A549 (cell line): ENCODE results near the gene NOSIP. TPM values are rescaled to one million over a fixed set of nuclear protein-coding genes. Genes with fewer than 3 reads are reported as not detected.

Experiments
- ATAC-seq, 2 experiments: fragments of 200-7000 bp in 1 of 2; fragments of >200 bp in 1 of 2; cut with Nextera tagmentation in 1 of 2; cut with Tn5 transposase in 1 of 2; 3 replicates each; pipeline versions ENCODE4 v1.8.0 to v1.9.1; 2018 to 2020; ENCODE audit warnings: mild to moderate bottlenecking in 1 of 2, moderate library complexity in 1 of 2
- CTCF ChIA-PET: fragments of 300-600 bp; sonication (Branson Sonifier 250); formaldehyde crosslinking; extraction: SDS; loops from one replicate; lab custom pipeline; 2021; ENCODE audit warnings: antibody characterized with exemption, inconsistent platforms; lab: Yijun Ruan, JAX
- POLR2A ChIA-PET: fragments of 350-600 bp; formaldehyde crosslinking; extraction: SDS; loops from one replicate; lab custom pipeline; 2021; ENCODE audit warnings: antibody characterized with exemption, inconsistent platforms; lab: Yijun Ruan, JAX
- DNase-seq, 2 experiments: peaks; one replicate each; pipeline versions ENCODE4 v3.0.0 to v3.0.0-alpha.2; 2011 to 2016; ENCODE audit warnings: low read depth in 1 of 2, low spot score in 1 of 2
- FAIRE-seq: peaks from 2 replicates; lab custom pipeline; 2011; peaks lifted over from hg19 to GRCh38; lab: Jason Lieb, UNC
- H3K27ac ChIP-seq, 2 experiments: fragments of >200 bp; sonication (Bioruptor Twin); formaldehyde crosslinking; 3 replicates each; pipeline ENCODE4 v1.5.1; 2016 to 2017
- H3K4me1 ChIP-seq: fragments of >200 bp; sonication (Bioruptor Twin); formaldehyde crosslinking; 3 replicates; pipeline ENCODE4 v1.6.1; 2016
- H3K4me2 ChIP-seq: fragments of >200 bp; sonication (Bioruptor Twin); formaldehyde crosslinking; 3 replicates; pipeline ENCODE4 v1.6.1; 2016
- H3K4me3 ChIP-seq: fragments of >200 bp; sonication (Bioruptor Twin); formaldehyde crosslinking; 3 replicates; pipeline ENCODE4 v1.5.1; 2016
- H3K9me3 ChIP-seq: fragments of >200 bp; sonication (Bioruptor Twin); formaldehyde crosslinking; 3 replicates; pipeline ENCODE4 v1.6.1; 2016
- ATOH8 ChIP-seq: fragments of 250-450 bp; sonication (Bioruptor Pico); IDR thresholded peaks from 2 replicates; pipeline ENCODE4 v1.5.0; 2020; ENCODE audit warnings: low read depth, mild to moderate bottlenecking, moderate library complexity
- BCL3 ChIP-seq: fragments of >200 bp; sonication (Bioruptor Twin); formaldehyde crosslinking; IDR thresholded peaks from 3 replicates; pipeline ENCODE4 v1.6.1; 2016
- BHLHE40 ChIP-seq: IDR thresholded peaks from 2 replicates; pipeline ENCODE4 v1.6.1; 2012; ENCODE audit warnings: low read depth, low read length, inconsistent platforms
- CBX2 ChIP-seq: fragments of 200-600 bp; sonication (generic); IDR thresholded peaks from 2 replicates; pipeline ENCODE4 v1.6.1; 2016; ENCODE audit warnings: low read depth, mild to moderate bottlenecking, borderline replicate concordance
- CBX8 ChIP-seq: fragments of 200-600 bp; sonication (generic); IDR thresholded peaks from 2 replicates; pipeline ENCODE4 v1.6.1; 2016
- CHD4 ChIP-seq: fragments of 200-600 bp; sonication (generic); IDR thresholded peaks from 2 replicates; pipeline ENCODE4 v1.6.1; 2016; ENCODE audit warnings: antibody characterized with exemption, mild to moderate bottlenecking, borderline replicate concordance
- E2F6 ChIP-seq: IDR thresholded peaks from 2 replicates; pipeline ENCODE4 v1.6.1; 2012; ENCODE audit warnings: low read depth, borderline replicate concordance
- EHMT2 ChIP-seq: fragments of 200-600 bp; sonication (generic); IDR thresholded peaks from 2 replicates; pipeline ENCODE4 v1.6.1; 2016; ENCODE audit warnings: antibody characterized with exemption, low read depth, mild to moderate bottlenecking, moderate library complexity
- EP300 ChIP-seq, 2 experiments: fragments of >200 bp; sonication (Bioruptor Twin); formaldehyde crosslinking; IDR thresholded peaks; 2 replicates in 1 of 2; 3 replicates in 1 of 2; pipeline ENCODE4 v1.6.1; 2016 to 2017
- ESRRA ChIP-seq: fragments of 150-350 bp; IDR thresholded peaks from 2 replicates; pipeline ENCODE4 v1.6.1; 2014; ENCODE audit warnings: mild to moderate bottlenecking, low read length, borderline replicate concordance
- FOSB ChIP-seq: fragments of 250-450 bp; sonication (Bioruptor Pico); IDR thresholded peaks from 2 replicates; pipeline ENCODE4 v1.5.0; 2020; ENCODE audit warnings: mild to moderate bottlenecking, moderate library complexity
- FOXS1 ChIP-seq: fragments of 250-450 bp; sonication (Bioruptor Pico); IDR thresholded peaks from 2 replicates; pipeline ENCODE4 v1.5.0; 2020; ENCODE audit warnings: mild to moderate bottlenecking, moderate library complexity
- HDAC2 ChIP-seq: fragments of 200-600 bp; sonication (generic); IDR thresholded peaks from 2 replicates; pipeline ENCODE4 v1.6.1; 2016
- HES2 ChIP-seq: fragments of >200 bp; sonication (Bioruptor Twin); formaldehyde crosslinking; IDR thresholded peaks from 2 replicates; pipeline ENCODE4 v1.6.1; 2016
- HEYL ChIP-seq: fragments of 250-450 bp; sonication (Bioruptor Pico); IDR thresholded peaks from 2 replicates; pipeline ENCODE4 v1.8.0; 2021; ENCODE audit warnings: mild to moderate bottlenecking, moderate library complexity
- MAX ChIP-seq: IDR thresholded peaks from 2 replicates; pipeline ENCODE4 v1.6.1; 2012
- MAZ ChIP-seq: fragments of 150-350 bp; IDR thresholded peaks from 2 replicates; pipeline ENCODE4 v1.6.1; 2014; ENCODE audit warnings: antibody characterized with exemption, low read depth, low read length, borderline replicate concordance
- MYC ChIP-seq: IDR thresholded peaks from 2 replicates; pipeline ENCODE4 v1.6.1; 2012; ENCODE audit warnings: mild to moderate bottlenecking, inconsistent platforms, low read length, improper control_type of control experiment, borderline replicate concordance
- NFE2L2 ChIP-seq: fragments of 150-350 bp; conservative IDR thresholded peaks from 2 replicates; pipeline ENCODE4 v1.6.1; 2014; ENCODE audit warnings: low read length
- NPAS2 ChIP-seq: fragments of 250-450 bp; sonication (Bioruptor Pico); IDR thresholded peaks from 2 replicates; pipeline ENCODE4 v1.8.0; 2022; ENCODE audit warnings: mild to moderate bottlenecking, moderate library complexity, borderline replicate concordance
- NR3C1 ChIP-seq: fragments of >200 bp; sonication (Bioruptor Twin); formaldehyde crosslinking; IDR thresholded peaks from 3 replicates; pipeline ENCODE4 v1.6.1; 2017
- RARB ChIP-seq: fragments of 250-450 bp; sonication (Bioruptor Pico); IDR thresholded peaks from 2 replicates; pipeline ENCODE4 v1.8.0; 2021; ENCODE audit warnings: mild to moderate bottlenecking, moderate library complexity
- REST ChIP-seq: fragments of 200-600 bp; sonication (generic); IDR thresholded peaks from 2 replicates; pipeline ENCODE4 v1.6.1; 2016; ENCODE audit warnings: antibody characterized with exemption, mild to moderate bottlenecking, moderate library complexity
- SREBF2 ChIP-seq: fragments of 450-650 bp; IDR thresholded peaks from 2 replicates; pipeline ENCODE4 v1.6.1; 2014; ENCODE audit warnings: mild to moderate bottlenecking, moderate library complexity
- TP53 ChIP-seq: fragments of 250-450 bp; sonication (Bioruptor Pico); IDR thresholded peaks from 2 replicates; pipeline ENCODE4 v1.5.0; 2021; ENCODE audit warnings: mild to moderate bottlenecking, moderate library complexity
- ZC3H11A ChIP-seq: fragments of 450-650 bp; IDR thresholded peaks from 2 replicates; pipeline ENCODE4 v1.6.1; 2014; ENCODE audit warnings: antibody characterized with exemption, mild to moderate bottlenecking
- WGBS: methylation state at CpG from one replicate; pipeline ENCODE4 v1.1.6; 2017; ENCODE audit errors: missing lambda C conversion rate; 5-methylcytosine and 5-hydroxymethylcytosine counted together
- polyA plus RNA-seq, 4 experiments: library from polyadenylated mRNA; depleted of rRNA in 3 of 4; stranded (reverse); fragments of >200 nt; fragmentation: RNase III in 1 of 4; extraction: RNeasy Plus Mini Kit Qiagen cat#74134 plus additional on column Dnase treatment in 1 of 4; gene quantifications; 2 replicates in 3 of 4; 3 replicates in 1 of 4; pipeline ENCODE4 v1.2.3, GENCODE V29; 2011 to 2017

NOSIP gene
- polyA plus RNA-seq, 2 of the 4 experiments (the other 2 are of a cell fraction): 49.0 to 101 TPM

GRCh38 chr19:49543032-49543431 is 37.3 kb downstream of the NOSIP start:
- ChIA-PET CTCF (interaction anchor here (0.7 to 11.8 kb wide), 4 partner anchors 9 to 137 kb away, joined by 3 to 210 read pairs (median 6); no protein-coding TSS in a partner anchor), POLR2A (no interaction called here)
- 85% methylated on average over 14 of the region's 14 CpGs for WGBS

GRCh38 chr19:49542446-49542845 is 37.9 kb downstream of the NOSIP start:
- Histone ChIP-seq H3K4me1 (0 out of 3 replicates have a peak, but pooled peaks cover 3% of the 10 kb centered on the region), H3K4me2 (no peak overlapping the region), H3K4me3 (no peak overlapping the region), H3K27ac (no peak overlapping the region), H3K9me3 (no peaks in the 10 kb centered on the region)
- WGBS: 96% methylated on average over 16 of the region's 16 CpGs
- POLR2A ChIA-PET: no interaction called here
- ATAC-seq (no peak), FAIRE-seq (no peak), DNase-seq (no peak)
- CTCF ChIA-PET: interaction anchor here (0.8 to 2.2 kb wide), 3 partner anchors 9 to 138 kb away, joined by 3 to 10 read pairs (median 8); no protein-coding TSS in a partner anchor
- TF ChIP-seq FOXS1 (CRISPR knock-in tag) (no peak), NFE2L2 (no peak), EHMT2 (no peak), RARB (CRISPR knock-in tag) (no peak), HES2 (no peak), CBX8 (no peak), MAZ (no peak), EP300 (IDR thresholded peaks at IDR 0.05) (no peak), BHLHE40 (no peak), ATOH8 (CRISPR knock-in tag) (no peak), ESRRA (no peak)

More at GRCh38 chr19:49543032-49543431, 37.3 kb downstream of the NOSIP start:
- Histone ChIP-seq H3K4me3 (no peak overlapping the region), H3K27ac (no peak overlapping the region), H3K9me3 (no peaks in the 10 kb centered on the region), H3K4me1 (0 out of 3 replicates have a peak, but pooled peaks cover 3% of the 10 kb centered on the region), H3K4me2 (no peak overlapping the region)
- ATAC-seq (no peak; a peak in 1 of 6 replicates), DNase-seq (no peak), FAIRE-seq (no peak)
- no peak for TF ChIP-seq SREBF2
- TF ChIP-seq CBX2: no peak
- TF ChIP-seq NPAS2 (CRISPR knock-in tag): no peak
- TF ChIP-seq MAX: no peak
- no peak for TF ChIP-seq FOXS1 (CRISPR knock-in tag)
- no peak for TF ChIP-seq REST
- TF ChIP-seq BHLHE40: no peak
- TF ChIP-seq TP53: no peak
- TF ChIP-seq HDAC2: no peak

- Histone ChIP-seq H3K4me3 (no peak overlapping the region), H3K9me3 (no peaks in the 10 kb centered on the region), H3K4me2 (no peak overlapping the region), H3K4me1 (no peaks in the 10 kb centered on the region), H3K27ac (no peak overlapping the region)
- ATAC-seq (no peak), DNase-seq (no peak), FAIRE-seq (peak; percentile 56)
- 77% methylated on average over 6 of the region's 6 CpGs for WGBS
- CTCF ChIA-PET: interaction anchor here (1.3 to 2.2 kb wide), 2 partner anchors 18 to 28 kb away, joined by 3 to 10 read pairs; no protein-coding TSS in a partner anchor
- POLR2A ChIA-PET: no interaction called here
- no peak for TF ChIP-seq E2F6
- no peak for TF ChIP-seq ZC3H11A
- no peak for TF ChIP-seq HEYL (CRISPR knock-in tag)
- no peak for TF ChIP-seq FOSB (CRISPR knock-in tag)
- no peak for TF ChIP-seq NR3C1
- no peak for TF ChIP-seq MAX
- no peak for TF ChIP-seq CHD4
- no peak for TF ChIP-seq BCL3
- TF ChIP-seq MYC: no peak
- TF ChIP-seq FOXS1 (CRISPR knock-in tag): no peak
These were observed 38.4 kb downstream of the NOSIP start for GRCh38 chr19:49541914-49542313.
